ENCODE results near the gene SMCO4. TPM values are rescaled to one million over a fixed set of nuclear protein-coding genes. Genes with fewer than 3 reads are reported as not detected.

Gene SMCO4
- total and polyA plus RNA-seq, 2 experiments from 2014 or later, result 42.2 to 49.0 TPM

- H3K4me2 ChIP-seq, result no peak overlapping the region
- no peaks in the 10 kb centered on the region for H3K27me3 Mint-ChIP-seq (ENCODE audit: insufficient read depth, low read depth, poor library complexity)
- peaks cover 33% of the 10 kb centered on the region for H3K4me1 Mint-ChIP-seq
- H3K4me3 ChIP-seq, result no peak overlapping the region
- no peaks in the 10 kb centered on the region for H3K36me3 ChIP-seq (ENCODE audit: insufficient read depth)
- no peaks in the 10 kb centered on the region for H3K9me3 Mint-ChIP-seq
- no peak overlapping the region for H3K27ac Mint-ChIP-seq
- no peak overlapping the region for H3K4me3 Mint-ChIP-seq
- ATAC-seq, result no peak
- H4K20me1 ChIP-seq (replicated peaks; ENCODE audit: insufficient read depth), result 0 out of 2 replicates have a peak, but pooled peaks cover 4% of the 10 kb centered on the region
- no peaks in the 10 kb centered on the region for H3K9me2 ChIP-seq (ENCODE audit: insufficient read depth)
- H2AFZ ChIP-seq, result no peak overlapping the region
- H3K36me3 Mint-ChIP-seq (ENCODE audit: low read depth), result peaks cover 35% of the 10 kb centered on the region
- H3F3A ChIP-seq (replicated peaks; ENCODE audit: low read depth), result no peaks in the 10 kb centered on the region
- TF ChIP-seq ZNF462 (CRISPR knock-in tag; IDR thresholded peaks at IDR 0.05) (no peak), ETS1 (IDR thresholded peaks at IDR 0.05) (no peak), POLR2AphosphoS5 (IDR thresholded peaks at IDR 0.05; ENCODE audit: low read depth) (no peak), CREB1 (CRISPR knock-in tag; IDR thresholded peaks at IDR 0.05; ENCODE audit: low read depth) (no peak), ZNF114 (CRISPR knock-in tag; IDR thresholded peaks at IDR 0.05) (no peak), REST (IDR thresholded peaks at IDR 0.05; ENCODE audit: unreplicated experiment) (no peak), EZH2 (IDR thresholded peaks at IDR 0.05; ENCODE audit: low read depth, unreplicated experiment) (no peak), NANOG (IDR thresholded peaks at IDR 0.05; ENCODE audit: borderline replicate concordance) (no peak), JUNB (IDR thresholded peaks at IDR 0.05; ENCODE audit: unreplicated experiment) (no peak), ZNF331 (CRISPR knock-in tag; IDR thresholded peaks at IDR 0.05; ENCODE audit: low read depth) (no peak), CTCF (conservative IDR thresholded peaks at IDR 0.05; ENCODE audit: low read depth in 2 of 2) (no peak), EZH2phosphoT487 (IDR thresholded peaks at IDR 0.05; ENCODE audit: unreplicated experiment) (no peak), STAT1 (IDR thresholded peaks at IDR 0.05; ENCODE audit: unreplicated experiment) (no peak)
- peaks cover 28% of the 10 kb centered on the region for H3K4me1 ChIP-seq (ENCODE audit: insufficient read depth)
- no peaks in the 10 kb centered on the region for H3K27me3 ChIP-seq (ENCODE audit: insufficient read depth)
- no peak overlapping the region for H3K27ac ChIP-seq (ENCODE audit: low read depth)
- H3K79me2 ChIP-seq (replicated peaks; ENCODE audit: insufficient read depth), result peaks cover 11% of the 10 kb centered on the region; the same call in 1 of the 2 replicates
- DNase-seq (ENCODE audit: low spot score), result no peak
Observed at GRCh38 chr11:93501856-93502255, 41.3 kb downstream of the SMCO4 start.

Data from GM23338 (cell line).